NCI-H2081 (cell line): ENCODE results near the gene COQ10B.
"Not testable (repeated sequence)": the region's sequence is repeated elsewhere in the genome, so short reads cannot be mapped to it uniquely, and the experiment has no call there.

Experiments used
- DNase-seq, 2 experiments: peaks; one replicate each; lab custom pipeline; 2025; lab: John Stamatoyannopoulos, UW

Gene COQ10B

DNA sequence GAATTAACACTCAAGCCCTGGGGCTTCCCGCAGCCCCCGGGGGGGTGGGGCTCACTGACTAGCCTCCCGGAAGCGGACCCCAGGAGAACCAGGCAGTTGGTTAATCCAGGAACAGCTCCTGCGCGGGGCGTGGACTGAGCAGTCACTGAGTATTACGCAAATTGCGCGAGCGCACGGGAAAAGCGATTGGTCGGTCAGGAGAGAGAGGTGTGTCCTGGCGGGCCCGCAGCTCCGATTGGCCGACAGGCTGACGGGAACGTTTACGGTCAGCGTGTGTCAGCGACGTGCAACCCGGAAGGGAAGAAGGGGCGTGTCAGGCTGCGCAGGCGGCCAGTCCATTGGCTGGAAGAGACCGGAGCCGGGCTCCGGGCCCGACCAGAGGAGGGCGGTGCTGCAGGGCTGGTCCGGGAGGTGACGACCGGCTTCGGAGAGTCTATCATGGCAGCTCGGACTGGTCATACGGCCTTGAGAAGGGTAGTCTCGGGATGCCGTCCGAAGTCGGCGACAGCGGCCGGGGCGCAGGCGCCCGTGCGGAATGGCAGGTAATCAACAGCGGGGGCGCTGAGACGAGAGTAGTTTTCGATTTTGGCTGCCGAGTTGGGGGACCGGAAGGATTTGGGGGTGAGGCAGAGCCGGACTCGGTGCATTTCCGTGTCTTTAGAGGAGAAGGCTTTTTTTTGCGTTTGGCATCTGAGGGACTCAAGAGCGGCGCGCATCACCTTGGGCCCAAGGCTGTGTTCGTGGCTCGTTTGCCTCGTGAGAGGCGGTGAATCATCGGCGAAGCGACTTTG, at the start of gene COQ10B:
TSS of gene COQ10B (plus strand) at position 430 of the 791 bp plus-strand sequence. CDS start at position 439, 9 bp downstream.
- DNase-seq, result peak; percentile 98 to 100

DNA sequence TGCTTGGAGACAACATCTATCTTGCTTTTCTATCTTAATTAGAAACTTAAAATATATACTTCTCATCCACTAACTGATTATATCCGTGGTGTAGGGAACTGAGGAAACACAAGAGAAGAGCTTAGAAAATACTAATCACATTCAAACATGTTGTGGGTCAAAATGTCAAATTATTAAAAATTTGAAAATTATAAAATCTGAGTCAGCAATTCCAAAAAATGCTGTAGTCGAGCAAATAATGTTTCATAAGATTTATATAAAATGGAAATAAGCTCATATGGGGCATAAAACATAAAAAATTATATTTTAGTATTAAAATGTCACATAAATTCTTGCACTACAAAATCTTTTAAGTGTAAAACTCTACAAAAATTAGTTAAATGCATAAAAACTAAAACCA, 47.8 kb upstream of the COQ10B start:
- no peak for DNase-seq

- DNase-seq, result no peak
Measured at GRCh38 chr2:197414039-197414438, 39.3 kb upstream of the COQ10B start.

DNA sequence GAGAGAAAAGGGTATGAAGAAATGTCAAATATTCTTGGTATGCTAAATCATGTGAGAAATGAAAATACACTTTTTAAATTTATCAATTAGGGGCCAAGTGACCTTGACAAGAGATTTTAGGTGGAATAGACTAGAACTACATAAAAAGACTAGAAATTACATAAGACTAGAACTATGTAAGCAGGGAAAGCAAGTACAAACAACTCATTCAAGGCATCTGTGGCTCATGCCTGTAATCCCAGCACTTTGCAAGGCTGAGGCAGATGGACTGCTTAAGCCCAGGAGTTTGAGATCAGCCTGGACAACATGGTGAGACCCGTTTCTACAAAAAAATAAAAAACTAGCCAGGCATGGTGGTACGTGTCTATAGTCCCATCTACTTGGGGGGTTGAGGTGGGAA, 38.8 kb upstream of the COQ10B start:
- no peak for DNase-seq

GRCh38 chr2:197416268-197416667, 37.1 kb upstream of the COQ10B start:
- DNase-seq, result no peak

- no peak for DNase-seq
Measured at GRCh38 chr2:197419438-197419837, 33.9 kb upstream of the COQ10B start.

- DNase-seq, result no peak
Measured at GRCh38 chr2:197423307-197423706, 30.0 kb upstream of the COQ10B start.

GRCh38 chr2:197425550-197425949, 27.8 kb upstream of the COQ10B start:
- DNase-seq, result no peak

- no peak for DNase-seq
Measured at GRCh38 chr2:197426723-197427603, 26.4 kb upstream of the COQ10B start.

DNA sequence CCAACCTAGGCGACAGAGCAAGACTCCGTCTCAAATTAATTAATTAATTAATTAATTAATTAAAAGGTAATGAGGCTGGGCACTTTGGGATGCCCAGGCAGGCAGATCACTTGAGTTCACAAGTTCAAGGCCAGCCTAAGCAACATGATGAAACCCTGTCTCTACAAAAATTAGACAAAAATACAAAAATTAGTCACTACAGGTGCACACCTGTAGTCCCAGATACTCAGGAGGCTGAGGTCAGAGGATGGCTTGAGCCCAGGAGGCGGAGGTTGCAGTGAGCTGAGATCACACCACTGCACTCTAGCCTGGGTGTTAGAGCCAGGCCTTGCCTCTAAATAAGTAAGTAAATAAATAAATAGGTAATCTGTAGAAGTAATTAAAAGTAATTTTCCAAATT, 25.4 kb upstream of the COQ10B start:
- DNase-seq, result no peak

DNA sequence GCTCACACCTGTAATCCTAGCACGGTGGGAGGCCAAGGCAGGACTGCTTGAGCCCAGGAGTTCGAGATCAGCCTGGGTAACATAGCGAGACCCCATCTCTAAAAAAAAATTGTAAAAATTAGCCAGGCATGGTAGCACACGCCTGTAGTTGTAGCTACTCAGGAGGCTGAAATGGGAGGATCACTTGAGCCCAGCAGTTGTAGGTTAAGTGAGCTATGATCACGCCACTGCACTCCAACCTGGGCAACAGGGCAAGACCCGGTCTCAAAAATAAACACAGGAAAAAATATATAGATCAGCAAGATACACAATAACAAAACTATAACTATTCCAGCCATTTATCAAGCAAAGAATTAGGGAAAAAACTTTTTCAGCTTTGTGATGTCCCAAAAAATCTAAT, 21.5 kb upstream of the COQ10B start:
- no peak for DNase-seq

GRCh38 chr2:197432527-197432926, 20.8 kb upstream of the COQ10B start:
- not testable (repeated sequence) for DNase-seq

DNA sequence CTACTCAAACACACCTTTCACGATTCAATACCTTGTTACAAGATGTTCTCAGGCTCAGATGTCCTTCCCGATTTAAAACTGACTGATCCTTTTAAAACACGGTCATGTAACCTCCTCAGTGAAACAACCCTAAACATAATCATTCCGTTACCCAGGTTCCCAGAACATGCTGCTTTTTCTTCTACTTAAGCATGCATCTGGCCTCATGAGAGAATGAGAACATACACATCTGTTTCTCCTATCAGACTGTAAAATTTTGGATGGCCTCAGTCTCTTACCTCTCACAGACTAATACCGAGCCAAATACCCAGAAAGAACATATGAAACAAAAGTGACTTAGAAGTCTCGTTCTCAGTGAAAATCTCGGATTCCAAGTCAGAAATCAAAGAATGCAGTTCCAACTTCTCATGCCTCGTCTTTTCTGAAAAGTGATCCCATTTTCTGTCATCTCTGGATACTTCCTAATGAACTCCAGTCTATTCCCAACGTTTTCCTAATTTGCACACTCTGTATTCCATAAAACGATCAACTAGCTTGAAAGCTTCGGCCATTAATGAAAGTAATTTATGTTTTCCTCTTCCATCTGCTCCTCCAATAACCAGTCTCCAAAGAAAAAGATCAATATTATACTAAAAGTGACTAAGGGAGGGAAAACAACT, 19.4 kb upstream of the COQ10B start:
- no peak for DNase-seq

GRCh38 chr2:197434541-197435513, 18.5 kb upstream of the COQ10B start, which contains the start of gene SF3B1:
SF3B1 (minus strand) TSS chr2:197435028; CDS start chr2:197434999, 29 bp downstream.
- peak; percentile 96 to 98 for DNase-seq

GRCh38 chr2:197435598-197436420, 17.5 kb upstream of the COQ10B start:
- DNase-seq, result peak in 1 of 2 experiments; percentile 10

DNA sequence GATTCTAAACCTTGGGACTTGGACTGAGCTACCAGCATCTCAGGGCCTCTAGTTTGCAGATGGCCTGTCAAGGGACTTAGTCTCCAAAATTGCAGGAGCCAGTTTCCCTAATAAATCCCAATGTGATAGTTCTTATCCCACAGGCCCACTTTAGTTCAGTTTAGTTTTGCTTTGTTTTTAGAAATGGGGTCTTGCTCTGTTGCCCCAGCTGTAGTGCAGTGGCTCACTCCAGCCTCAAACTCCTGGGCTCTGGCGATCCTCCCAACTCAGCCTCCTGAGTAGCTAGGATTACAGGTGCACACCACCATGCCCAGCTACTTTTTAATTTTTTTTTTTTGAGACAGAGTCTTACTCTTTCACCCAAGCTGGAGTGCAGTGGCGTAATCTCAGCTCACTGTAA, 16.0 kb upstream of the COQ10B start:
- no peak for DNase-seq

DNA sequence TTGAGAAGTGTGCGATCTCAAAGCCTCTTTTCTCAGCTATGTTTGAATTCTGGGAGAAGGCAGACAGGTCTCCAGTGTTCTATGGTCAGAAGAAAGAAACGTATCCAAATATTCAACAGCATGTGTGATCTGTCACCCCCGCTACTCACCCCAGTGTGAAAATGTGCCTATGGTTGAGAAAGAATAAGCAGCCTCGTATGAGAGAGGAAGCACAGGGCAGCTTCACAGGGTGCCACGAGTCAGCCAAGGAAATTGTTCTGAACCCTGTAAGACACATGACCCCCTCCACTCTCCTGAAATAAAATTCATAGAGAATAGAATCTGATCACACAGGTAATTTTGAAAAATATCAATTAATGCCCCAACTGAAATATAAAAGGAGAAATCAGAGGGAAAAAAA, 10.5 kb upstream of the COQ10B start:
- no peak for DNase-seq

DNA sequence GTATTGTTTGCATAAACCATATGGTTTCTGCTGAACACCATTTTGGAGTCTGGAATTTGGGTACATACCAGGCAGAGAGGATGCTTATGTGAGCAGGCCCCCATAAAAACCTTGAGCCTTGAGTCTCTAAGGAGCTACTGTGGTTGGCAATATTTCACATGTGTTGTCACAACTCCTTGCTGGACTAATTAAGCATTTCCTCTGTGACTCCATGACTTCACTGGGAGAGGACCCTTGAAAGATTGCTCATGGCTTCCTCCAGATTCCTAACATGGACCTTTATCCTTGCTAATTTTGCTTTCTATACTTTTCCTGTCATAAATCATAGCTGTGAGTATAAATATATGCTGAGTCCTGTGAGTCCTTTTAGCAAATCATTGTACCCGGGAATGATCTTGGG, 7.6 kb upstream of the COQ10B start:
- DNase-seq, result no peak

- DNase-seq, result no peak
Measured at GRCh38 chr2:197446844-197447243, 6.5 kb upstream of the COQ10B start.

DNA sequence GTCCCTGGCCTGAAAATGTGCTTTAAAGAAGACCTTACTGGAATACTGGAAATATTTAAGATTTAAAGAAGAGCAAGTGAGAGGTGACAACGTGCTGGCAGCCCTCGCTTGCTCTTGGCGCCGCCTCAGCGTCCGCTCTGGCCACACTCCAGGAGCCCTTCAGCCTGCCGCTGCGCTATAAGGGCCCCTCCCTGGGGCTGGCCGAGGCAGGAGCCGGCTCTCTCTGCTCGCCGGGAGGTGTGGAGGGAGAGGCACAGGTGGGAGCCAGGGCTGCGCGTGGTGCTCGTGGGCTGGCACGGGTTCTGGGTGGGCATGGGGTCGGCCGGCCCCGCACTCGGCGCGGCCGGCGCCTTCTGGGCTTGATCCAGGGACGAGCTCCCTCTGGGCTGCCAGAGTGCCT, 2.9 kb upstream of the COQ10B start:
- DNase-seq, result no peak
